HCT116 (cell line): Measurements from ENCODE around the gene CALD1. TPM values are rescaled to one million over a fixed set of nuclear protein-coding genes. Genes with fewer than 3 reads are reported as not detected.

Experiments used
- ATAC-seq: fragments of 200-7000 bp; cut with Tn5 transposase; 2 replicates; pipeline ENCODE4 v1.9.1; 2020; ENCODE audit warnings: mild to moderate bottlenecking, moderate library complexity
- BruUV-seq: library from RNA; stranded (reverse); fragments of 400-500 nt; replicated peaks from 2 replicates; lab custom pipeline; 2021; lab: Mats Ljungman, UMichigan
- CTCF ChIA-PET: fragments of 300-600 bp; sonication (Branson Sonifier 250); formaldehyde crosslinking; loops from one replicate; lab custom pipeline; 2021; ENCODE audit warnings: antibody characterized with exemption; lab: Charles Lee
- POLR2A ChIA-PET: fragments of 300-600, 350-600 bp; sonication (Branson Sonifier 250); formaldehyde crosslinking; loops from one replicate; lab custom pipeline; 2021; ENCODE audit warnings: antibody characterized with exemption; lab: Charles Lee
- RAD21 ChIA-PET, 2 experiments: fragments of 300-600 bp; sonication (Branson Sonifier 250); formaldehyde crosslinking; loops; one replicate each; lab custom pipeline; 2023; ENCODE audit warnings: low total read pairs in 2 of 2; ENCODE audit not compliant: uncharacterized antibody in 2 of 2, unreplicated experiment in 2 of 2, low non-redundant PET in 1 of 2; lab: Charles Lee
- DNase-seq: peaks from one replicate; pipeline ENCODE4 v3.0.0-alpha.2; 2010; ENCODE audit warnings: low read depth, low spot score
- H2AFZ ChIP-seq: fragments of 200-600 bp; shearing (Covaris generic), sonication (generic); 2 replicates; pipeline ENCODE4 v1.6.1; 2017; ENCODE audit warnings: low read depth, mixed run types, mixed read lengths, antibody characterized with exemption, low read length; ENCODE audit not compliant: poor library complexity, severe bottlenecking
- H3K27ac ChIP-seq: 2 replicates; pipeline ENCODE4 v1.5.1; 2012; ENCODE audit warnings: low read depth, low read length
- H3K27me3 ChIP-seq: fragments of 200-600 bp; sonication (generic); 2 replicates; pipeline ENCODE4 v1.6.1; 2016; ENCODE audit warnings: mixed run types, low read length, mixed read lengths; ENCODE audit not compliant: insufficient read depth
- H3K36me3 ChIP-seq, 2 experiments: fragments of 200-500 bp in 1 of 2; fragments of 200-600 bp in 1 of 2; sonication (Bioruptor generic) in 1 of 2; sonication (generic) in 1 of 2; 2 replicates each; pipeline versions ENCODE4 v1.5.1 to v1.6.1; 2014 to 2016; ENCODE audit warnings: low read length in 2 of 2, inconsistent platforms in 1 of 2, mixed read lengths in 1 of 2, mixed run types in 1 of 2; ENCODE audit not compliant: insufficient read depth in 2 of 2, control insufficient read depth in 1 of 2
- H3K4me1 ChIP-seq, 2 experiments: fragments of 200-600 bp in 1 of 2; sonication (generic) in 1 of 2; 2 replicates each; pipeline versions ENCODE4 v1.5.1 to v1.6.1; 2012 to 2017; ENCODE audit warnings: low read length in 2 of 2, inconsistent platforms in 1 of 2, mild to moderate bottlenecking in 1 of 2, mixed read lengths in 1 of 2, mixed run types in 1 of 2, moderate library complexity in 1 of 2; ENCODE audit not compliant: insufficient read depth in 2 of 2, control insufficient read depth in 1 of 2
- H3K4me2 ChIP-seq: fragments of 200-600 bp; sonication (generic); 2 replicates; pipeline ENCODE4 v1.6.1; 2017; ENCODE audit warnings: mixed run types, low read length, mixed read lengths
- H3K4me3 ChIP-seq, 2 experiments: fragments of 200-600 bp in 1 of 2; sonication (generic) in 1 of 2; replicated peaks in 1 of 2; 2 replicates each; pipeline ENCODE4 v1.5.1; 2011 to 2016; ENCODE audit warnings: low read length in 2 of 2, control low read depth in 1 of 2, low read depth in 1 of 2, mild to moderate bottlenecking in 1 of 2, mixed read lengths in 1 of 2, mixed run types in 1 of 2
- H3K79me2 ChIP-seq: fragments of 200-600 bp; sonication (generic); 2 replicates; pipeline ENCODE4 v1.6.1; 2017; ENCODE audit warnings: mild to moderate bottlenecking, mixed run types, low read length, moderate library complexity, mixed read lengths; ENCODE audit not compliant: insufficient read depth
- H3K9ac ChIP-seq: fragments of 200-600 bp; sonication (generic); 2 replicates; pipeline ENCODE4 v1.6.1; 2016; ENCODE audit warnings: low read length, mixed read lengths
- H3K9me2 ChIP-seq: fragments of 200-600 bp; sonication (generic), shearing (Covaris generic); 2 replicates; pipeline ENCODE4 v1.6.1; 2017; ENCODE audit warnings: mixed run types, mild to moderate bottlenecking, moderate library complexity; ENCODE audit not compliant: insufficient read depth
- H3K9me3 ChIP-seq, 2 experiments: fragments of 200-500 bp in 1 of 2; fragments of 200-600 bp in 1 of 2; sonication (Bioruptor generic) in 1 of 2; sonication (generic) in 1 of 2; 2 replicates each; pipeline ENCODE4 v1.6.1; 2014 to 2017; ENCODE audit warnings: low read length in 2 of 2, mixed read lengths in 2 of 2, inconsistent platforms in 1 of 2, low read depth in 1 of 2, mild to moderate bottlenecking in 1 of 2, mixed run types in 1 of 2, moderate library complexity in 1 of 2; ENCODE audit not compliant: control insufficient read depth in 1 of 2, insufficient read depth in 1 of 2
- H4K20me1 ChIP-seq: fragments of 200-600 bp; sonication (generic), shearing (Covaris generic); 2 replicates; pipeline ENCODE4 v1.6.1; 2017; ENCODE audit warnings: mixed run types, mild to moderate bottlenecking, moderate library complexity; ENCODE audit not compliant: insufficient read depth
- CBX3 ChIP-seq: IDR thresholded peaks from 2 replicates; pipeline ENCODE4 v1.6.1; 2012; ENCODE audit warnings: low read depth
- EGR1 ChIP-seq: IDR thresholded peaks from 2 replicates; pipeline ENCODE4 v1.6.1; 2012; ENCODE audit warnings: low read depth
- ELF1 ChIP-seq: IDR thresholded peaks from 2 replicates; pipeline ENCODE4 v1.6.1; 2012; ENCODE audit warnings: low read depth, borderline replicate concordance
- EZH2phosphoT487 ChIP-seq: fragments of 200-600 bp; IDR thresholded peaks from 2 replicates; pipeline ENCODE4 v1.6.1; 2018; ENCODE audit warnings: antibody characterized with exemption, borderline replicate concordance
- FOSL1 ChIP-seq: IDR thresholded peaks from 2 replicates; pipeline ENCODE4 v1.6.1; 2012; ENCODE audit warnings: low read depth
- JUND ChIP-seq: IDR thresholded peaks from 2 replicates; pipeline ENCODE4 v1.6.1; 2012
- POLR2A ChIP-seq: IDR thresholded peaks from 2 replicates; pipeline ENCODE4 v1.7.0; 2011; ENCODE audit warnings: borderline replicate concordance; ENCODE audit not compliant: insufficient read depth, insufficient read length; ENCODE audit errors: extremely low read depth
- POLR2AphosphoS5 ChIP-seq: IDR thresholded peaks from 2 replicates; pipeline ENCODE4 v1.6.1; 2011; ENCODE audit warnings: mild to moderate bottlenecking, low read depth, low read length, moderate library complexity
- SIN3A ChIP-seq: IDR thresholded peaks from 2 replicates; pipeline ENCODE4 v1.6.1; 2012; ENCODE audit warnings: low read depth
- SP1 ChIP-seq: IDR thresholded peaks from 2 replicates; pipeline ENCODE4 v1.6.1; 2012; ENCODE audit warnings: low read depth
- SRF ChIP-seq: IDR thresholded peaks from 2 replicates; pipeline ENCODE4 v1.6.1; 2012; ENCODE audit warnings: low read depth
- TCF7L2 ChIP-seq: IDR thresholded peaks from 2 replicates; pipeline ENCODE4 v1.7.0; 2011; ENCODE audit warnings: borderline replicate concordance, inconsistent platforms; ENCODE audit not compliant: insufficient read depth, insufficient read length; ENCODE audit errors: extremely low read depth
- YY1 ChIP-seq: IDR thresholded peaks from 2 replicates; pipeline ENCODE4 v1.6.1; 2011; ENCODE audit warnings: low read length, low read depth, moderate library complexity, mild to moderate bottlenecking; ENCODE audit not compliant: insufficient replicate concordance; ENCODE audit errors: extremely low read depth
- ZFX ChIP-seq: fragments of 450-650 bp; IDR thresholded peaks from 2 replicates; pipeline ENCODE4 v1.6.1; 2017
- intact Hi-C: fragments of 100-400 bp; cut with micrococcal nuclease; formaldehyde crosslinking; loops from 2 replicates; pipeline ENCODE4 v1.10.0; 2022
- total RNA-seq: library from RNA; stranded (reverse); gene quantifications from one replicate; pipeline ENCODE4 v1.2.1, GENCODE V29; 2021; ENCODE audit not compliant: unreplicated experiment
- TF ChIP-seq, protein P1 (sequence below), 3 experiments: fragments of 200-600 bp in 1 of 3; sonication (generic) in 1 of 3; IDR thresholded peaks in 2 of 3; conservative IDR thresholded peaks in 1 of 3; 2 replicates each; pipeline ENCODE4 v1.5.1; 2012 to 2017; ENCODE audit warnings: low read depth in 2 of 3, low read length in 2 of 3, antibody characterized with exemption in 1 of 3, borderline replicate concordance in 1 of 3, control low read depth in 1 of 3, mild to moderate bottlenecking in 1 of 3, mixed read lengths in 1 of 3, mixed run types in 1 of 3, moderate library complexity in 1 of 3; ENCODE audit not compliant: insufficient read depth in 1 of 3
- TF ChIP-seq, protein P2 (sequence below): IDR thresholded peaks from 2 replicates; pipeline ENCODE4 v1.6.1; 2011; ENCODE audit warnings: mild to moderate bottlenecking, low read length, moderate library complexity; ENCODE audit not compliant: insufficient replicate concordance; ENCODE audit errors: extremely low read depth

CALD1 gene
- total RNA-seq, 1 experiment from 2014 or later = 66.8 TPM

DNA sequence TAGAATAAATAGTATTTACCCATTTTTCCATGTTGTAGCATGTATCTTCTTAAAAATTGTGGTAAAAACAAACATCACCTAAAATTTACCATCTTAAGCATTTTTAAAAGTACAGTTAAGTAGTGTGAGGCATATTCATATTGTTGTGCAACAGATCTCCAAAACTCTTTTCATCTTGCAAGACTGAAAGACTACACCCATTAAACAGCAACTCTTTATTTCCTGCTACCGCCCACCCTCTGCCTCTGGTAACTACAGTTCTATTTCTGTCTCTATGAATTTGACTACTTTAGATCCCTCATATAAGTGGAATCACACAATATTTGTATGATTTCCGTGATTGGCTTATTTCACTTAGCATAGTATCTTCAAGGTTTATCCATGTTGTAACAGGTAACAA lies 166.8 kb downstream of the CALD1 start:
- intact Hi-C loops = loop anchor here (10.0 kb wide), 1 partner anchor 511 kb away; no protein-coding TSS in a partner anchor
- DNase-seq = no peak
- BruUV-seq = no TSS peak
- Histone ChIP-seq H3K9me2 (no peaks in the 10 kb centered on the region), H3K79me2 (no peaks in the 10 kb centered on the region), H3K27ac (no peak overlapping the region), H3K9me3 (no peaks in the 10 kb centered on the region), H3K9ac (no peak overlapping the region), H3K4me3 (no peak overlapping the region), H4K20me1 (no peaks in the 10 kb centered on the region), H3K4me2 (no peak overlapping the region), H3K27me3 (no peaks in the 10 kb centered on the region), H3K36me3 (peaks cover 0 to 5% of the 10 kb centered on the region in 2 experiments; a peak in 2 of 4 replicates), H3K4me1 (no peaks in the 10 kb centered on the region), H2AFZ (no peak overlapping the region)
- ChIA-PET RAD21 (no interaction called here), POLR2A (no interaction called here), CTCF (interaction anchor here (1.0 kb wide), 1 partner anchor 260 kb away, joined by 3 read pairs; no protein-coding TSS in a partner anchor)
- no peak for ATAC-seq
- TF ChIP-seq POLR2A (no peak), EGR1 (no peak), ELF1 (no peak), POLR2AphosphoS5 (no peak)

DNA sequence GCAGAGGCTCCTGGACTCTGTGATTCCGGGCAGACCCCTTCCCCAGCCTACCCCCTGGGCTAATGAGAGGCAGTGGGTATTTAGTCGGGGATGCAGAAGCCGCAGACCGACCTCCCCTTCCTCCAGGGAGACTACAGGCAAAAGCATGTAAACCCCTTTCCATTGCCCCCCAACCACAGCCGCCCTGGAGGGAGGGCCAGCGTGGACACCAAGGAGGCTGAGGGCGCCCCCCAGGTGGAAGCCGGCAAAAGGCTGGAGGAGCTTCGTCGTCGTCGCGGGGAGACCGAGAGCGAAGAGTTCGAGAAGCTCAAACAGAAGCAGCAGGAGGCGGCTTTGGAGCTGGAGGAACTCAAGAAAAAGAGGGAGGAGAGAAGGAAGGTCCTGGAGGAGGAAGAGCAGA lies 167.9 kb downstream of the CALD1 start:
- ATAC-seq (no peak), DNase-seq (no peak)
- Histone ChIP-seq H3K9me3 (no peaks in the 10 kb centered on the region), H3K9me2 (no peaks in the 10 kb centered on the region), H2AFZ (no peak overlapping the region), H3K79me2 (no peaks in the 10 kb centered on the region), H3K27ac (no peak overlapping the region), H3K36me3 (peaks cover 0 to 7% of the 10 kb centered on the region in 2 experiments; a peak in 2 of 4 replicates), H3K27me3 (no peaks in the 10 kb centered on the region), H4K20me1 (no peaks in the 10 kb centered on the region), H3K4me3 (no peak overlapping the region), H3K4me1 (no peaks in the 10 kb centered on the region), H3K4me2 (no peak overlapping the region), H3K9ac (no peak overlapping the region)
- ChIA-PET POLR2A (no interaction called here), RAD21 (no interaction called here), CTCF (interaction anchor here (1.6 kb wide), 1 partner anchor 315 kb away, joined by 3 read pairs; no protein-coding TSS in a partner anchor)
- BruUV-seq = no TSS peak
- no peak for TF ChIP-seq SRF
- no peak for TF ChIP-seq JUND
- no peak for TF ChIP-seq SIN3A
- TF ChIP-seq POLR2AphosphoS5 = no peak
- TF ChIP-seq TCF7L2 = no peak
- no peak for TF ChIP-seq FOSL1
- TF ChIP-seq YY1 = no peak
- TF ChIP-seq EGR1 = no peak
- TF ChIP-seq, protein P1, sequence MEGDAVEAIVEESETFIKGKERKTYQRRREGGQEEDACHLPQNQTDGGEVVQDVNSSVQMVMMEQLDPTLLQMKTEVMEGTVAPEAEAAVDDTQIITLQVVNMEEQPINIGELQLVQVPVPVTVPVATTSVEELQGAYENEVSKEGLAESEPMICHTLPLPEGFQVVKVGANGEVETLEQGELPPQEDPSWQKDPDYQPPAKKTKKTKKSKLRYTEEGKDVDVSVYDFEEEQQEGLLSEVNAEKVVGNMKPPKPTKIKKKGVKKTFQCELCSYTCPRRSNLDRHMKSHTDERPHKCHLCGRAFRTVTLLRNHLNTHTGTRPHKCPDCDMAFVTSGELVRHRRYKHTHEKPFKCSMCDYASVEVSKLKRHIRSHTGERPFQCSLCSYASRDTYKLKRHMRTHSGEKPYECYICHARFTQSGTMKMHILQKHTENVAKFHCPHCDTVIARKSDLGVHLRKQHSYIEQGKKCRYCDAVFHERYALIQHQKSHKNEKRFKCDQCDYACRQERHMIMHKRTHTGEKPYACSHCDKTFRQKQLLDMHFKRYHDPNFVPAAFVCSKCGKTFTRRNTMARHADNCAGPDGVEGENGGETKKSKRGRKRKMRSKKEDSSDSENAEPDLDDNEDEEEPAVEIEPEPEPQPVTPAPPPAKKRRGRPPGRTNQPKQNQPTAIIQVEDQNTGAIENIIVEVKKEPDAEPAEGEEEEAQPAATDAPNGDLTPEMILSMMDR (IDR thresholded peaks at IDR 0.05 in 2 of 3, conservative IDR thresholded peaks at IDR 0.05 in 1 of 3; ENCODE audit: borderline replicate concordance in 1 of 3, insufficient read depth in 1 of 3, low read depth in 2 of 3, low read length in 2 of 3) = no peak
- TF ChIP-seq CBX3 = no peak
- TF ChIP-seq EZH2phosphoT487 = no peak
- TF ChIP-seq, protein P2, sequence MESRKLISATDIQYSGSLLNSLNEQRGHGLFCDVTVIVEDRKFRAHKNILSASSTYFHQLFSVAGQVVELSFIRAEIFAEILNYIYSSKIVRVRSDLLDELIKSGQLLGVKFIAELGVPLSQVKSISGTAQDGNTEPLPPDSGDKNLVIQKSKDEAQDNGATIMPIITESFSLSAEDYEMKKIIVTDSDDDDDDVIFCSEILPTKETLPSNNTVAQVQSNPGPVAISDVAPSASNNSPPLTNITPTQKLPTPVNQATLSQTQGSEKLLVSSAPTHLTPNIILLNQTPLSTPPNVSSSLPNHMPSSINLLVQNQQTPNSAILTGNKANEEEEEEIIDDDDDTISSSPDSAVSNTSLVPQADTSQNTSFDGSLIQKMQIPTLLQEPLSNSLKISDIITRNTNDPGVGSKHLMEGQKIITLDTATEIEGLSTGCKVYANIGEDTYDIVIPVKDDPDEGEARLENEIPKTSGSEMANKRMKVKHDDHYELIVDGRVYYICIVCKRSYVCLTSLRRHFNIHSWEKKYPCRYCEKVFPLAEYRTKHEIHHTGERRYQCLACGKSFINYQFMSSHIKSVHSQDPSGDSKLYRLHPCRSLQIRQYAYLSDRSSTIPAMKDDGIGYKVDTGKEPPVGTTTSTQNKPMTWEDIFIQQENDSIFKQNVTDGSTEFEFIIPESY = no peak
- no peak for TF ChIP-seq ZFX
- TF ChIP-seq SP1 = no peak
- intact Hi-C loops = loop anchor here (10.0 kb wide), 1 partner anchor 513 kb away; no protein-coding TSS in a partner anchor
